MM.1S (cell line): Measurements from ENCODE around the gene FAF2.

Experiments
- DNase-seq: peaks from one replicate; pipeline ENCODE4 v3.0.0-alpha.2; 2015
- H2AFZ ChIP-seq: fragments of 300-600 bp; sonication (generic); 2 replicates; pipeline ENCODE4 v1.6.0; 2016; ENCODE audit warnings: antibody characterized with exemption, low read length
- H3F3A ChIP-seq: fragments of 300-600 bp; sonication (generic); 2 replicates; pipeline ENCODE4 v1.6.1; 2016; ENCODE audit warnings: mild to moderate bottlenecking, antibody characterized with exemption, low read length, moderate library complexity, mixed read lengths; ENCODE audit not compliant: insufficient read depth
- H3K27ac ChIP-seq: fragments of 300-600 bp; sonication (generic); 2 replicates; pipeline ENCODE4 v1.5.1; 2016; ENCODE audit warnings: mild to moderate bottlenecking, low read length
- H3K27me3 ChIP-seq: fragments of 300-600 bp; sonication (generic); replicated peaks from 2 replicates; pipeline ENCODE4 v1.6.0; 2016; ENCODE audit warnings: low read length; ENCODE audit not compliant: insufficient read depth
- H3K36me3 ChIP-seq: fragments of 300-600 bp; sonication (generic); replicated peaks from 2 replicates; pipeline ENCODE4 v1.6.1; 2016; ENCODE audit warnings: mild to moderate bottlenecking, low read length, mixed read lengths; ENCODE audit not compliant: insufficient read depth
- H3K4me1 ChIP-seq: fragments of 300-600 bp; sonication (generic); 2 replicates; pipeline ENCODE4 v1.6.1; 2016; ENCODE audit warnings: low read length, mixed read lengths
- H3K4me2 ChIP-seq: fragments of 300-600 bp; sonication (generic); 2 replicates; pipeline ENCODE4 v1.6.0; 2016; ENCODE audit warnings: low read depth, low read length
- H3K4me3 ChIP-seq: fragments of 300-600 bp; sonication (generic); 2 replicates; pipeline ENCODE4 v1.5.1; 2016; ENCODE audit warnings: low read length, mixed read lengths
- H3K79me2 ChIP-seq: fragments of 300-600 bp; sonication (generic); 2 replicates; pipeline ENCODE4 v1.6.1; 2016; ENCODE audit warnings: mixed run types, low read length, mixed read lengths
- H3K9ac ChIP-seq: fragments of 300-600 bp; sonication (generic); 2 replicates; pipeline ENCODE4 v1.6.1; 2016; ENCODE audit warnings: low read length, mixed read lengths
- H3K9me2 ChIP-seq: fragments of 300-600 bp; sonication (generic); replicated peaks from 2 replicates; pipeline ENCODE4 v1.6.1; 2016; ENCODE audit warnings: mild to moderate bottlenecking, low read length, mixed read lengths; ENCODE audit not compliant: insufficient read depth
- H3K9me3 ChIP-seq: fragments of 300-600 bp; sonication (generic); replicated peaks from 2 replicates; pipeline ENCODE4 v1.6.1; 2016; ENCODE audit warnings: mild to moderate bottlenecking, low read length, mixed read lengths; ENCODE audit not compliant: insufficient read depth
- H4K20me1 ChIP-seq: fragments of 300-600 bp; sonication (generic); 2 replicates; pipeline ENCODE4 v1.6.1; 2016; ENCODE audit warnings: mild to moderate bottlenecking, low read length, moderate library complexity, mixed read lengths; ENCODE audit not compliant: insufficient read depth
- EZH2 ChIP-seq: fragments of 300-600 bp; sonication (generic); optimal IDR thresholded peaks from 2 replicates; pipeline ENCODE3; 2017; ENCODE audit warnings: low read depth, mild to moderate bottlenecking, antibody characterized with exemption, low read length, mixed read lengths
- EZH2phosphoT487 ChIP-seq: fragments of 300-600 bp; sonication (generic); IDR thresholded peaks from 2 replicates; pipeline ENCODE4 v1.6.1; 2018; ENCODE audit warnings: antibody characterized with exemption, low read length
- TF ChIP-seq, protein P1 (sequence below): fragments of 300-600 bp; sonication (generic); IDR thresholded peaks from 2 replicates; pipeline ENCODE4 v1.5.1; 2016; ENCODE audit warnings: antibody characterized with exemption, low read length, mixed read lengths

FAF2 gene

GRCh38 chr5:176524987-176525386 is 76.8 kb downstream of the FAF2 start:
- Histone ChIP-seq H3K9me3 (no peaks in the 10 kb centered on the region), H3K4me1 (no peaks in the 10 kb centered on the region), H4K20me1 (no peaks in the 10 kb centered on the region), H3K9me2 (no peaks in the 10 kb centered on the region), H3K9ac (no peak overlapping the region), H2AFZ (no peak overlapping the region), H3K79me2 (no peaks in the 10 kb centered on the region), H3K27ac (no peak overlapping the region), H3K27me3 (no peaks in the 10 kb centered on the region), H3K4me3 (no peak overlapping the region), H3F3A (no peaks in the 10 kb centered on the region), H3K4me2 (no peak overlapping the region), H3K36me3 (no peaks in the 10 kb centered on the region)
- DNase-seq = no peak
- TF ChIP-seq, protein P1, sequence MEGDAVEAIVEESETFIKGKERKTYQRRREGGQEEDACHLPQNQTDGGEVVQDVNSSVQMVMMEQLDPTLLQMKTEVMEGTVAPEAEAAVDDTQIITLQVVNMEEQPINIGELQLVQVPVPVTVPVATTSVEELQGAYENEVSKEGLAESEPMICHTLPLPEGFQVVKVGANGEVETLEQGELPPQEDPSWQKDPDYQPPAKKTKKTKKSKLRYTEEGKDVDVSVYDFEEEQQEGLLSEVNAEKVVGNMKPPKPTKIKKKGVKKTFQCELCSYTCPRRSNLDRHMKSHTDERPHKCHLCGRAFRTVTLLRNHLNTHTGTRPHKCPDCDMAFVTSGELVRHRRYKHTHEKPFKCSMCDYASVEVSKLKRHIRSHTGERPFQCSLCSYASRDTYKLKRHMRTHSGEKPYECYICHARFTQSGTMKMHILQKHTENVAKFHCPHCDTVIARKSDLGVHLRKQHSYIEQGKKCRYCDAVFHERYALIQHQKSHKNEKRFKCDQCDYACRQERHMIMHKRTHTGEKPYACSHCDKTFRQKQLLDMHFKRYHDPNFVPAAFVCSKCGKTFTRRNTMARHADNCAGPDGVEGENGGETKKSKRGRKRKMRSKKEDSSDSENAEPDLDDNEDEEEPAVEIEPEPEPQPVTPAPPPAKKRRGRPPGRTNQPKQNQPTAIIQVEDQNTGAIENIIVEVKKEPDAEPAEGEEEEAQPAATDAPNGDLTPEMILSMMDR = no peak
- TF ChIP-seq EZH2 (no peak), EZH2phosphoT487 (no peak)

GRCh38 chr5:176525677-176526076 is 77.5 kb downstream of the FAF2 start:
- no peak overlapping the region for H3K4me2 ChIP-seq
- H3F3A ChIP-seq = no peaks in the 10 kb centered on the region
- H3K79me2 ChIP-seq = no peaks in the 10 kb centered on the region
- no peaks in the 10 kb centered on the region for H3K36me3 ChIP-seq
- H3K9me3 ChIP-seq = no peaks in the 10 kb centered on the region
- no peak overlapping the region for H2AFZ ChIP-seq
- H3K9ac ChIP-seq = no peak overlapping the region
- TF ChIP-seq EZH2phosphoT487 (no peak), EZH2 (no peak)
- TF ChIP-seq, protein P1 = no peak
- no peak overlapping the region for H3K4me3 ChIP-seq
- no peak for DNase-seq
- H4K20me1 ChIP-seq = no peaks in the 10 kb centered on the region
- H3K4me1 ChIP-seq = no peaks in the 10 kb centered on the region
- no peak overlapping the region for H3K27ac ChIP-seq
- H3K9me2 ChIP-seq = no peaks in the 10 kb centered on the region
- no peaks in the 10 kb centered on the region for H3K27me3 ChIP-seq

GRCh38 chr5:176526462-176526861 is 78.3 kb downstream of the FAF2 start:
- TF ChIP-seq EZH2phosphoT487 (no peak), EZH2 (no peak)
- TF ChIP-seq, protein P1 = no peak
- Histone ChIP-seq H4K20me1 (no peaks in the 10 kb centered on the region), H3K4me2 (no peak overlapping the region), H3K27me3 (no peaks in the 10 kb centered on the region), H3K9ac (no peak overlapping the region), H2AFZ (no peak overlapping the region), H3F3A (no peaks in the 10 kb centered on the region), H3K79me2 (no peaks in the 10 kb centered on the region), H3K27ac (no peak overlapping the region), H3K9me3 (no peaks in the 10 kb centered on the region), H3K36me3 (no peaks in the 10 kb centered on the region), H3K4me3 (no peak overlapping the region), H3K9me2 (no peaks in the 10 kb centered on the region), H3K4me1 (no peaks in the 10 kb centered on the region)
- DNase-seq = no peak
